GM23338 (cell line): Measurements from ENCODE around the gene ANKRD6.

ENCODE experiments used
- CREB1 ChIP-seq: fragments of 250-450 bp; sonication (Bioruptor Pico); IDR thresholded peaks from 2 replicates; pipeline ENCODE4 v1.5.0; 2020; ENCODE audit warnings: low read depth, mild to moderate bottlenecking, moderate library complexity
- EZH2 ChIP-seq: fragments of 200-600 bp; sonication (generic); IDR thresholded peaks from one replicate; pipeline ENCODE4 v1.8.0; 2017; ENCODE audit warnings: antibody characterized with exemption, mild to moderate bottlenecking, low read depth; ENCODE audit not compliant: unreplicated experiment
- EZH2phosphoT487 ChIP-seq: fragments of 200-600 bp; sonication (generic); IDR thresholded peaks from one replicate; pipeline ENCODE4 v1.8.1; 2018; ENCODE audit warnings: antibody characterized with exemption; ENCODE audit not compliant: unreplicated experiment
- JUNB ChIP-seq: IDR thresholded peaks from one replicate; pipeline ENCODE4 v1.6.1; 2016; ENCODE audit warnings: antibody characterized with exemption; ENCODE audit not compliant: unreplicated experiment
- NANOG ChIP-seq: IDR thresholded peaks from 2 replicates; pipeline ENCODE4 v1.6.1; 2016; ENCODE audit warnings: antibody characterized with exemption, borderline replicate concordance
- POLR2AphosphoS5 ChIP-seq: IDR thresholded peaks from 2 replicates; pipeline ENCODE4 v1.6.1; 2016; ENCODE audit warnings: antibody characterized with exemption, low read depth
- TF ChIP-seq, protein P1 (sequence below), 2 experiments: fragments of 200-600 bp in 1 of 2; sonication (generic) in 1 of 2; conservative IDR thresholded peaks; 2 replicates each; pipeline versions ENCODE4 v1.5.1 to v1.6.1; 2016 to 2017; ENCODE audit warnings: antibody characterized with exemption in 2 of 2, low read depth in 2 of 2, mild to moderate bottlenecking in 2 of 2, moderate library complexity in 1 of 2
- TF ChIP-seq, protein P2 (sequence below): IDR thresholded peaks from one replicate; pipeline ENCODE4 v1.6.1; 2018; ENCODE audit warnings: antibody characterized with exemption; ENCODE audit not compliant: unreplicated experiment

DNA sequence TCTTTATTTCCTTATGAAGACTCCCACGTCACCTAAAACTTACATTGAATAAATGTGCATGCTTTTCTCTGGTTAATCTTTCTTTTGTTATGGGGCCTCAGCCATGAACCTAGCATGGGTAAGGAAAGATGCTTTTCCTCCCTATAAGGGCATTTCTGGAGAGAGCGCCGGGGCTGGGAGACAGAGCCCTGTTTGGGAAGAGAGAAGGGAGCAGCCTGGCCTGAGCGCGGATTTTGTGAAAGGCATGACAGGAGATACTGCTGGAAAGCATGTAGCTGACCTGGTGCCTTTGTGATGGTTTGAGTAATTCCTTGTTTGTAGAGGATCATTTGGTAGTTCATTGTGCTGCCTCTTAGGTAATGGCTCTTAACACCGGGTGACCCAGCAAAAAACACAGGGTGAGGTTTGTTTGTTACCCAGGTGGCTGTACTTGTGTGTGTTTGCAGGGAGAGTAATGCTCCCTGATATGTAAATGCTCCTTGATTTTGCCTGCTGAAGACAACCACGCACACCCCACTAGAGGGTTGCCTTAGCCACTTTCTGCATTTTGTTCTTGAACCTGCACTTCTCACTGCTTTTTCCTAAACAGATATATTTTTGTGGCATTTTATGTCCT is 59.2 kb downstream of the ANKRD6 start:
- no peak for TF ChIP-seq EZH2
- TF ChIP-seq, protein P1, sequence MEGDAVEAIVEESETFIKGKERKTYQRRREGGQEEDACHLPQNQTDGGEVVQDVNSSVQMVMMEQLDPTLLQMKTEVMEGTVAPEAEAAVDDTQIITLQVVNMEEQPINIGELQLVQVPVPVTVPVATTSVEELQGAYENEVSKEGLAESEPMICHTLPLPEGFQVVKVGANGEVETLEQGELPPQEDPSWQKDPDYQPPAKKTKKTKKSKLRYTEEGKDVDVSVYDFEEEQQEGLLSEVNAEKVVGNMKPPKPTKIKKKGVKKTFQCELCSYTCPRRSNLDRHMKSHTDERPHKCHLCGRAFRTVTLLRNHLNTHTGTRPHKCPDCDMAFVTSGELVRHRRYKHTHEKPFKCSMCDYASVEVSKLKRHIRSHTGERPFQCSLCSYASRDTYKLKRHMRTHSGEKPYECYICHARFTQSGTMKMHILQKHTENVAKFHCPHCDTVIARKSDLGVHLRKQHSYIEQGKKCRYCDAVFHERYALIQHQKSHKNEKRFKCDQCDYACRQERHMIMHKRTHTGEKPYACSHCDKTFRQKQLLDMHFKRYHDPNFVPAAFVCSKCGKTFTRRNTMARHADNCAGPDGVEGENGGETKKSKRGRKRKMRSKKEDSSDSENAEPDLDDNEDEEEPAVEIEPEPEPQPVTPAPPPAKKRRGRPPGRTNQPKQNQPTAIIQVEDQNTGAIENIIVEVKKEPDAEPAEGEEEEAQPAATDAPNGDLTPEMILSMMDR (conservative IDR thresholded peaks at IDR 0.05; ENCODE audit: low read depth in 2 of 2), result no peak
- TF ChIP-seq JUNB, result no peak
- no peak for TF ChIP-seq POLR2AphosphoS5
- TF ChIP-seq, protein P2, sequence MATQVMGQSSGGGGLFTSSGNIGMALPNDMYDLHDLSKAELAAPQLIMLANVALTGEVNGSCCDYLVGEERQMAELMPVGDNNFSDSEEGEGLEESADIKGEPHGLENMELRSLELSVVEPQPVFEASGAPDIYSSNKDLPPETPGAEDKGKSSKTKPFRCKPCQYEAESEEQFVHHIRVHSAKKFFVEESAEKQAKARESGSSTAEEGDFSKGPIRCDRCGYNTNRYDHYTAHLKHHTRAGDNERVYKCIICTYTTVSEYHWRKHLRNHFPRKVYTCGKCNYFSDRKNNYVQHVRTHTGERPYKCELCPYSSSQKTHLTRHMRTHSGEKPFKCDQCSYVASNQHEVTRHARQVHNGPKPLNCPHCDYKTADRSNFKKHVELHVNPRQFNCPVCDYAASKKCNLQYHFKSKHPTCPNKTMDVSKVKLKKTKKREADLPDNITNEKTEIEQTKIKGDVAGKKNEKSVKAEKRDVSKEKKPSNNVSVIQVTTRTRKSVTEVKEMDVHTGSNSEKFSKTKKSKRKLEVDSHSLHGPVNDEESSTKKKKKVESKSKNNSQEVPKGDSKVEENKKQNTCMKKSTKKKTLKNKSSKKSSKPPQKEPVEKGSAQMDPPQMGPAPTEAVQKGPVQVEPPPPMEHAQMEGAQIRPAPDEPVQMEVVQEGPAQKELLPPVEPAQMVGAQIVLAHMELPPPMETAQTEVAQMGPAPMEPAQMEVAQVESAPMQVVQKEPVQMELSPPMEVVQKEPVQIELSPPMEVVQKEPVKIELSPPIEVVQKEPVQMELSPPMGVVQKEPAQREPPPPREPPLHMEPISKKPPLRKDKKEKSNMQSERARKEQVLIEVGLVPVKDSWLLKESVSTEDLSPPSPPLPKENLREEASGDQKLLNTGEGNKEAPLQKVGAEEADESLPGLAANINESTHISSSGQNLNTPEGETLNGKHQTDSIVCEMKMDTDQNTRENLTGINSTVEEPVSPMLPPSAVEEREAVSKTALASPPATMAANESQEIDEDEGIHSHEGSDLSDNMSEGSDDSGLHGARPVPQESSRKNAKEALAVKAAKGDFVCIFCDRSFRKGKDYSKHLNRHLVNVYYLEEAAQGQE, result no peak
- TF ChIP-seq EZH2phosphoT487, result no peak
- no peak for TF ChIP-seq NANOG
- no peak for TF ChIP-seq CREB1 (CRISPR knock-in tag)
